Cardiac fibroblast (primary cell): ENCODE results near the gene CALM3.
A peak's percentile ranks its signal among the peaks of the same experiment; 100 is the strongest.

ENCODE experiments used
- DNase-seq, 2 donors: peaks; one replicate each; pipeline versions ENCODE4 v3.0.0 to v3.0.0-alpha.2; 2010; ENCODE audit warnings: low read depth in 2 of 2
- H3K4me3 ChIP-seq, 2 donors: replicated peaks in 1 of 2; 1 replicate in 1 of 2; 2 replicates in 1 of 2; pipeline ENCODE4 v1.5.1; 2011; ENCODE audit warnings: low read depth in 2 of 2, low read length in 2 of 2, mild to moderate bottlenecking in 2 of 2, moderate library complexity in 1 of 2
- TF ChIP-seq, protein P1 (sequence below): IDR thresholded peaks from one replicate; pipeline ENCODE4 v1.5.1; 2011; ENCODE audit warnings: low read depth, mild to moderate bottlenecking, low read length, inconsistent platforms

The CALM3 gene

DNA sequence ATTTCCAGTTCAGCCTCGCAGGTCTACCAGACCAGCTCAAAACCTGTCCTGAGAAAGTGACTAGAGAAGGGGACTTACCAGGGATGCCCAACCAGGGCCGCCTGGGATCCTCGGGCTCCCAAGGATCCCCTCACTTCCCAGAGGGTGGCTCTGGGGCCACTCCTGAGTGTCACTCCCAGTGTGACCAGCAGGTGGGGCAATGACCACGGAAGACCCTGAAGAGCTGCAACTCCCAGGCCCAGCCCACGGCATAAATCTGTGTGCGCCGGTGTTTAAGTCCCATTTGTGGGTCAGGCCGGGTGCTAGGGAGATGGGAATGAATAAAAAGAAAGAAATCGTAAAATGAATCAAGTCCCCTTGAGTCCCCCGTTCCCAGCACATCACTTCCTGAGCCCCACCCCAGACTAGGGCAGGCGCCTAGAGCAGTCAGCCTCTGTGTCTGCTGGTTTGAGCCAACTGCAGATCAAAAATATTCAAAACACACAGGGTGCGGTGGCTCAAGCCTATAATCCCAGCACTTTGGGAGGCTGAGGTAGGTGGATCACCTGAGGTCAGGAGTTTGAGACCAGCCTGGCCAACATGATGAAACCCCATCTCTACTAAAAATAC, 13.1 kb downstream of the CALM3 start:
- DNase-seq, result peak; percentile 84 to 87
- TF ChIP-seq, protein P1, sequence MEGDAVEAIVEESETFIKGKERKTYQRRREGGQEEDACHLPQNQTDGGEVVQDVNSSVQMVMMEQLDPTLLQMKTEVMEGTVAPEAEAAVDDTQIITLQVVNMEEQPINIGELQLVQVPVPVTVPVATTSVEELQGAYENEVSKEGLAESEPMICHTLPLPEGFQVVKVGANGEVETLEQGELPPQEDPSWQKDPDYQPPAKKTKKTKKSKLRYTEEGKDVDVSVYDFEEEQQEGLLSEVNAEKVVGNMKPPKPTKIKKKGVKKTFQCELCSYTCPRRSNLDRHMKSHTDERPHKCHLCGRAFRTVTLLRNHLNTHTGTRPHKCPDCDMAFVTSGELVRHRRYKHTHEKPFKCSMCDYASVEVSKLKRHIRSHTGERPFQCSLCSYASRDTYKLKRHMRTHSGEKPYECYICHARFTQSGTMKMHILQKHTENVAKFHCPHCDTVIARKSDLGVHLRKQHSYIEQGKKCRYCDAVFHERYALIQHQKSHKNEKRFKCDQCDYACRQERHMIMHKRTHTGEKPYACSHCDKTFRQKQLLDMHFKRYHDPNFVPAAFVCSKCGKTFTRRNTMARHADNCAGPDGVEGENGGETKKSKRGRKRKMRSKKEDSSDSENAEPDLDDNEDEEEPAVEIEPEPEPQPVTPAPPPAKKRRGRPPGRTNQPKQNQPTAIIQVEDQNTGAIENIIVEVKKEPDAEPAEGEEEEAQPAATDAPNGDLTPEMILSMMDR, result peak; percentile 88
- H3K4me3 ChIP-seq, result no peak overlapping the region

DNA sequence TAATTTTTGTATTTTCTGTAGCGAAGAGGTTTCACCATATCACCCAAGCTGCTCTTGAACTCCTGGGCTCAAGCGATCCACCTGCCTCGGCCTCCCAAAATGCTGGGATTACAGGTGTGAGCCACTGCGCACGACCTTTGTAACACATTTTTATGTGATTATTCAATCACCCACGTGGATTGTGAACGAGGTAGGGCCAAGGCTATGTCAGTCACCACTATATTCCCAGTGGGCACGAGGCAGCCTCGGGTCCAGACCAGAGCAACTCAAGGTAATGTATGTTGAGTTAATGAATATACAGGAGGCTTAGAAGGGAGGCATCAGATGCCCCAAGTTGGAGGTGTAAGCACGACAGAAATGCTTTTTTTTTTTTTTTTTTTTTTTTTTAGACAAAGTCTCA, 14.8 kb downstream of the CALM3 start:
- TF ChIP-seq, protein P1, result no peak
- DNase-seq, result no peak
- H3K4me3 ChIP-seq, result no peak overlapping the region

DNA sequence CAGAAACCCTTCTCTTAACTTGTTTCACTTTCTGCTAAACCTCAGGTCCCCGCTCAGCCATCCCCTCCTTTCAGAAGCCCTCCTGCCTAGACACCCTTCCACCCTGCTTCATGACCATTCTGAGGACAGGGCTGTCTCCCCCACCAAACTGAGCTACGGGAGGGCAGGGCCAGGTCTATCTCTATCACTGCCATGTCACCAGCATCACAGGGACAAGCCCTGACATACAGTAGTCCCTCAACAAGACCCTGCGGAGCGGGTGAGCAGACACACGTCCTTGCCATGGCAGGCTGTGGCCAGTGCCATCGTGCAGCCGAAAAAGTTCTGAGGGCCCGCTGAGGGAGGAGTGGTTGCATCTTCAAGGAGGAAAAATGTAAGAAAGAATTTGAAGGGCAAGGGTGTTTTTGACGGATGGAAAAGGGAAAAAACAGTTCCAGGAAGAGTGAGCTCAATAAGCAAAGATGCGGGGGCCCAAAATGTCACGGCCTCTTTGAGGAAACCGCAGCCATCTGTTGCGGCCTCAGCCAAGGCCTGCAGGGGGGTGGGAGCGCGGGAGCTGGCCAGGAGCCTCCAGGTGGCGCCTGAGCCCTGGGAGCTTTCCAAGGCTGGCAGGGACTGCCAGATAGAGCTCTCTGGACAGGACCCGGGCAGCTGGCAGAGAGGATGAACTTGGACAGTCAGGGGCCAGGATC, 15.6 kb downstream of the CALM3 start:
- H3K4me3 ChIP-seq, result no peak overlapping the region
- DNase-seq, result peak; percentile 55 to 70
- TF ChIP-seq, protein P1, result peak; percentile 44

DNA sequence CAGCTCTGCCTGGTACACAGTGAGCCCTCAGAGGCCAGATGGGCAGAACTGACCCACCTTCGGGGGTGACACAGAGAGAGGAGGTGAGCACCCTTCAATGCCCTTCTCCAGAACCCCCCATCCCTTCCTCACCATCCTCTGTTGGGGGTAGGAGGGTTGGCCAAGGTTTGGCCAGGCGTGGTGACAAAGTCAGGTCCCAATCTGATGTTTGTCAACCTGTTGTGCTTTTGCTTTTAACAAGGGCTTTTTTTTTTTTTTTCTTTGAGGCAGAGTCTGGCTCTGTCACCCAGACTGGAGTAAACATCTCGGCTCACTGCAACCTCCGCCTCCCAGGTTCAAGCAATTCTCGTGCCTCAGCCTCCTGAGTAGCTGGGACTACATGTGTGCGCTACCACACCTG, 16.5 kb downstream of the CALM3 start:
- no peak overlapping the region for H3K4me3 ChIP-seq
- TF ChIP-seq, protein P1, result no peak
- no peak for DNase-seq

DNA sequence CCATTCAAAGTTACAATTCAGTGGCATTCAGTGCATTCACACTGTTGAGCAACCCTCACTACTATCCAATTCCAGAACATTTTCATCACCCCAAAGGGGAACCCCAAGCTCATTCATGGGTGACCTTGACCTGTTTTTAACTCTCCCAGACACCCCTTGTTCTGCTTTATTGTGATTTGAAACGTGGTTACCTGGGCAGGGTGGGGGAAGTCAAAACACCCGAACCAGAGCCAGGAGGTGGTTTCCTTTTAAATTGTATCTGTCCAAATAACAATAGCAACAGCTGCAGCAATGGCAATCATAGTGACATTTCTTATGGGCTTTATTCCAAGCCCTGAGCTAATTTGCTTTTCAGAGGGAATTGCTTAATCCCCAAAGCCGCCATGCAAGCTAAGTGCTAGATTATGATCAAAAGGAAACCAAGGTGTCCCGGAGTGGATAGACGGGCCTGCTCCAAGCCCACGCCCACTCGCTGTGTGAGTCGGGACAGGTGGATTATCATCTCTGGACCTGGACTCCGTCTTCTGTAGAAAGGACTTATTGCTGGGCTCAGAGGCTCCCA, 17.6 kb downstream of the CALM3 start:
- peak; percentile 72 to 83 for DNase-seq
- no peak overlapping the region for H3K4me3 ChIP-seq
- TF ChIP-seq, protein P1, result no peak

DNA sequence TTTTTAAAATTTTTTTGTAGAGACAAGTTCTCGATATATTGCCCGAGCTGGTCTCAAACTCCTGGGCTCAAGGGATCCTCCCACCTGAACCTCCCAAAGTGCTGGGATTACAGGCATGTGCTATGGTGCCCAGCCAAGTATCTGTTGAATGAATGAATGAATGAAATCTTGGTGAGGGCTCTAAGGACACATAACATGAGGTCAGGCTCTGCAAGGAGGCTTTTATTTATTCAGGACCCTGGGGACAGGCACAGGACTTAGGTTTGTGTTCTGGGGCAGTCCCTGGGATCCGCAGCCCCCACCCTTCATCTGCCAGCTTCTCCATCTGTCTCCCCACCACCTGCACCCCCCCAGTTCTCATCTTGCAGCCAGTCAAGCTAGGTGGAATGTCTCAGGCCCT, 19.1 kb downstream of the CALM3 start:
- TF ChIP-seq, protein P1, result no peak
- DNase-seq, result no peak

More for the DNA sequence above, 19.1 kb downstream of the CALM3 start:
- no peak overlapping the region for H3K4me3 ChIP-seq
